ENCODE results near the gene COLEC11. TPM values are rescaled to one million over a fixed set of nuclear protein-coding genes. Genes with fewer than 3 reads are reported as not detected.

The COLEC11 gene
- total and polyA plus RNA-seq, 2 of the 13 experiments (the other 11 are each of a cell fraction or from before 2014, with no cell fraction given), result 1.5 to 3.0 TPM

DNA sequence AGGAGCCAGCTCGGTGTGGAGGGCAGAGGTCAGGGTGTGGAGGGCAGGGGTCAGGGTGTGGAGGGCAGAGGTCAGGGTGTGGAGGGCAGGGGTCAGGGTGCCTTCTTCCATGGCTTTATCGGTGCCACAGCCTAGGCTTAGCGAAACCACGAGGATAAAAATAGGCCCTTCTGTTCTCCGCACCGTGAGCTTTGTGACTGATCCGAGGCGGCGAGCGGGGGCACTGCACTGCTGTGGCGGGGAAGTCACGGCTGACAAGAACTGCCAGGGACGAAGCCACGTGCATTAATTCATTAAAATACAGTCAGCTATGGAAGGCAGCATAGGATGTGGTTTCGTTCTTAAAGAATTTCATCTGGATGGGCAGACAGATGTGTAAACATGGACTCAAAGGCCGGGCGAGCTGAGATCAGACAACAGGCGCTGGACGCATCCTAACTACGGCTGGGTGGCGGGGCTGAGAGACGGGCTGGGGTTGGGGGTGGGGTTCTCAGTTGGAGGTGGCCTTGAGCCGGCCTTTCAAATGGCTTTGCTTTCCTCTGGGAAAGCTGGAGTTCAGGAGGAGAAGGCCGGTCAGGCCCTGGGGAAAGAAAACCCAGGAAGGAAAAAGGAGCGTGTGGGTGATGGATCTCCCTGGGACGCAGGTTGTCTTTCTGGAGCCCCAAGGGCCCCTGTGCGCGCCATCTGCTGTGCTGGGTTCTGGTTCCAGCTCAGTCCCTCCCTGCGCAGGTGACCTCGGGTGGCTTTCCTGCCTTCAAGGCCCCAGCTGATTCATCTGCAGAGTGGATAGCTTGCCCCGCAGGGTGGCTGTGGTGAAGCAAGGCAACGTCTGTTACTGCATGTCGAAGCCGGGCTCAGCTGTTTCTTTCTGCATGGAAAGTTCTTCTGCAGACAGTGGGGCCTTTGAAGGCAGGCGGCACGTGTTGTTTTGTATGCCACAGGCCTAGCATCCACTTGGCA is 62.1 kb downstream of the COLEC11 start (continued):
- TF ChIP-seq ZNF841 (CRISPR knock-in tag; IDR thresholded peaks at IDR 0.05; ENCODE audit: borderline replicate concordance) (0 out of 2 replicates have a peak, but pooled peaks have one; percentile 76), TRIM24 (CRISPR knock-in tag; IDR thresholded peaks at IDR 0.05) (no peak), ZNF747 (CRISPR knock-in tag; IDR thresholded peaks at IDR 0.05; ENCODE audit: borderline replicate concordance) (no peak; the same call in 1 of the 2 replicates), YEATS2 (CRISPR knock-in tag; IDR thresholded peaks at IDR 0.05; ENCODE audit: borderline replicate concordance) (no peak), HHEX (CRISPR knock-in tag; IDR thresholded peaks at IDR 0.05) (no peak), PAF1 (CRISPR knock-in tag; IDR thresholded peaks at IDR 0.05) (no peak), ISX (CRISPR knock-in tag; conservative IDR thresholded peaks at IDR 0.05) (no peak), MAZ (IDR thresholded peaks at IDR 0.05; ENCODE audit: borderline replicate concordance, low read depth, low read length) (no peak), MAZ (CRISPR knock-in tag; IDR thresholded peaks at IDR 0.05; ENCODE audit: low read depth) (no peak), ZNF468 (CRISPR knock-in tag; IDR thresholded peaks at IDR 0.05) (no peak), ZNF44 (CRISPR knock-in tag; IDR thresholded peaks at IDR 0.05) (no peak), GATA4 (IDR thresholded peaks at IDR 0.05; ENCODE audit: borderline replicate concordance, low read depth) (0 out of 2 replicates have a peak, but pooled peaks have one; percentile 16), KLF11 (CRISPR knock-in tag; IDR thresholded peaks at IDR 0.05) (no peak; the same call in 1 of the 2 replicates), ZNF20 (CRISPR knock-in tag; IDR thresholded peaks at IDR 0.05) (no peak), EEA1 (CRISPR knock-in tag; IDR thresholded peaks at IDR 0.05; ENCODE audit: borderline replicate concordance) (no peak), NR1H2 (CRISPR knock-in tag; IDR thresholded peaks at IDR 0.05; ENCODE audit: borderline replicate concordance, low read depth) (no peak), MEIS2 (CRISPR knock-in tag; IDR thresholded peaks at IDR 0.05) (no peak), POLR2A (IDR thresholded peaks at IDR 0.05; ENCODE audit: insufficient read depth in 1 of 2, low read depth in 2 of 2, low read length in 2 of 2) (no peak), SOX5 (CRISPR knock-in tag; IDR thresholded peaks at IDR 0.05; ENCODE audit: borderline replicate concordance) (peak; percentile 16; the same call in 1 of the 2 replicates), ZNF33A (CRISPR knock-in tag; IDR thresholded peaks at IDR 0.05; ENCODE audit: borderline replicate concordance) (no peak), MTF1 (CRISPR knock-in tag; IDR thresholded peaks at IDR 0.05) (no peak), KDM6A (CRISPR knock-in tag; IDR thresholded peaks at IDR 0.05; ENCODE audit: low read depth) (no peak), PHF21A (CRISPR knock-in tag; IDR thresholded peaks at IDR 0.05) (peak; percentile 27; the same call in 1 of the 2 replicates), ZFX (CRISPR knock-in tag; IDR thresholded peaks at IDR 0.05; ENCODE audit: low read depth) (peak; percentile 62), BRD4 (CRISPR knock-in tag; IDR thresholded peaks at IDR 0.05) (no peak; the same call in 1 of the 2 replicates), ZNF557 (CRISPR knock-in tag; IDR thresholded peaks at IDR 0.05) (no peak), ZNF768 (CRISPR knock-in tag; IDR thresholded peaks at IDR 0.05) (peak; percentile 52; the same call in 1 of the 2 replicates), MTF2 (CRISPR knock-in tag; IDR thresholded peaks at IDR 0.05; ENCODE audit: borderline replicate concordance) (no peak)
- TF ChIP-seq, protein P1, sequence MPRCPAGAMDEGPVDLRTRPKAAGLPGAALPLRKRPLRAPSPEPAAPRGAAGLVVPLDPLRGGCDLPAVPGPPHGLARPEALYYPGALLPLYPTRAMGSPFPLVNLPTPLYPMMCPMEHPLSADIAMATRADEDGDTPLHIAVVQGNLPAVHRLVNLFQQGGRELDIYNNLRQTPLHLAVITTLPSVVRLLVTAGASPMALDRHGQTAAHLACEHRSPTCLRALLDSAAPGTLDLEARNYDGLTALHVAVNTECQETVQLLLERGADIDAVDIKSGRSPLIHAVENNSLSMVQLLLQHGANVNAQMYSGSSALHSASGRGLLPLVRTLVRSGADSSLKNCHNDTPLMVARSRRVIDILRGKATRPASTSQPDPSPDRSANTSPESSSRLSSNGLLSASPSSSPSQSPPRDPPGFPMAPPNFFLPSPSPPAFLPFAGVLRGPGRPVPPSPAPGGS (CRISPR knock-in tag; IDR thresholded peaks at IDR 0.05), result no peak
- TF ChIP-seq, protein P2, sequence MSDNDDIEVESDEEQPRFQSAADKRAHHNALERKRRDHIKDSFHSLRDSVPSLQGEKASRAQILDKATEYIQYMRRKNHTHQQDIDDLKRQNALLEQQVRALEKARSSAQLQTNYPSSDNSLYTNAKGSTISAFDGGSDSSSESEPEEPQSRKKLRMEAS (IDR thresholded peaks at IDR 0.05), result peak; percentile 81
- TF ChIP-seq, protein P3, sequence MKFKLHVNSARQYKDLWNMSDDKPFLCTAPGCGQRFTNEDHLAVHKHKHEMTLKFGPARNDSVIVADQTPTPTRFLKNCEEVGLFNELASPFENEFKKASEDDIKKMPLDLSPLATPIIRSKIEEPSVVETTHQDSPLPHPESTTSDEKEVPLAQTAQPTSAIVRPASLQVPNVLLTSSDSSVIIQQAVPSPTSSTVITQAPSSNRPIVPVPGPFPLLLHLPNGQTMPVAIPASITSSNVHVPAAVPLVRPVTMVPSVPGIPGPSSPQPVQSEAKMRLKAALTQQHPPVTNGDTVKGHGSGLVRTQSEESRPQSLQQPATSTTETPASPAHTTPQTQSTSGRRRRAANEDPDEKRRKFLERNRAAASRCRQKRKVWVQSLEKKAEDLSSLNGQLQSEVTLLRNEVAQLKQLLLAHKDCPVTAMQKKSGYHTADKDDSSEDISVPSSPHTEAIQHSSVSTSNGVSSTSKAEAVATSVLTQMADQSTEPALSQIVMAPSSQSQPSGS (CRISPR knock-in tag; IDR thresholded peaks at IDR 0.05), result peak; percentile 54; the same call in 1 of the 2 replicates
